ENCODE data around the gene DOC2A. TPM values are rescaled to one million over a fixed set of nuclear protein-coding genes. Genes with fewer than 3 reads are reported as not detected.

The DOC2A gene
- total RNA-seq, 1 donor from 2014 or later = not detected

DNA sequence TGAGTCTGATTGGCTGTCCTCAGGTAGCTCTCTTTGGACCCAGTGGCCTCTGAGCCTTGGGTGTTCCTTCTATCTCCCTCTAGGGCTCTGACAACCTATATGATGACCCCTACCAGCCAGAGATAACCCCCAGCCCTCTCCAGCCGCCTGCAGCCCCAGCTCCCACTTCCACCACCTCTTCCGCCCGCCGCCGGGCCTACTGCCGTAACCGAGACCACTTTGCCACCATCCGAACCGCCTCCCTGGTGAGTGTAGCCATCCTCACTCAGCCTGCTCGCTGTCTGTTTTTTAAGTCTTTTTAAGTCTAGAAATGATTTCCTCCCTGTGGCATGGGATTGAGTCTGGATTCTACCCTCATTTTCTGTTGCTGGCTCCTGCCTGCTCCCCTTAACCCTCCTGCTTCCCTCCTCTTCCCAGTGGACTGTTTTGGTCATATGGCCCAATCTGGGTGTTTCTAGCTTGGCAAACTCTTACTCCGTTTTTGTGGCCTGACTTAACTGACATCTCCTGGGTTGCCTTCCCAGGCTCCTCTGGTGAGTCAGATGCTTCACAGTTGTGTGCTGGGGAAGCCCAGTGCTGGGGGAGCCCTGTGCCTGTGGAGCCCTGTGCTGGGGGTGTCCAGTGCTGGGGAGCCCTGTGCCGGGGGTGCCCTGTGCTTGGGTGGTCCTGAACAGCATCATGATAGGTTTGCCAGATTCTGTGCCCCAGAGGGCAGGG, 27.2 kb downstream of the DOC2A start:
- TF ChIP-seq, protein P1, sequence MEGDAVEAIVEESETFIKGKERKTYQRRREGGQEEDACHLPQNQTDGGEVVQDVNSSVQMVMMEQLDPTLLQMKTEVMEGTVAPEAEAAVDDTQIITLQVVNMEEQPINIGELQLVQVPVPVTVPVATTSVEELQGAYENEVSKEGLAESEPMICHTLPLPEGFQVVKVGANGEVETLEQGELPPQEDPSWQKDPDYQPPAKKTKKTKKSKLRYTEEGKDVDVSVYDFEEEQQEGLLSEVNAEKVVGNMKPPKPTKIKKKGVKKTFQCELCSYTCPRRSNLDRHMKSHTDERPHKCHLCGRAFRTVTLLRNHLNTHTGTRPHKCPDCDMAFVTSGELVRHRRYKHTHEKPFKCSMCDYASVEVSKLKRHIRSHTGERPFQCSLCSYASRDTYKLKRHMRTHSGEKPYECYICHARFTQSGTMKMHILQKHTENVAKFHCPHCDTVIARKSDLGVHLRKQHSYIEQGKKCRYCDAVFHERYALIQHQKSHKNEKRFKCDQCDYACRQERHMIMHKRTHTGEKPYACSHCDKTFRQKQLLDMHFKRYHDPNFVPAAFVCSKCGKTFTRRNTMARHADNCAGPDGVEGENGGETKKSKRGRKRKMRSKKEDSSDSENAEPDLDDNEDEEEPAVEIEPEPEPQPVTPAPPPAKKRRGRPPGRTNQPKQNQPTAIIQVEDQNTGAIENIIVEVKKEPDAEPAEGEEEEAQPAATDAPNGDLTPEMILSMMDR (IDR thresholded peaks at IDR 0.05; ENCODE audit: insufficient read depth, low read length, severe bottlenecking) = no peak
- no peak for FAIRE-seq
- Histone ChIP-seq H3K4me3 (ENCODE audit: low read depth, low read length) (no peak overlapping the region), H3K27me3 (ENCODE audit: control insufficient read depth, insufficient read depth, low read length) (no peaks in the 10 kb centered on the region), H3K36me3 (ENCODE audit: control insufficient read depth, insufficient read depth, low read length) (peaks cover 54% of the 10 kb centered on the region)
- no peak for DNase-seq (ENCODE audit: low read depth)

DNA sequence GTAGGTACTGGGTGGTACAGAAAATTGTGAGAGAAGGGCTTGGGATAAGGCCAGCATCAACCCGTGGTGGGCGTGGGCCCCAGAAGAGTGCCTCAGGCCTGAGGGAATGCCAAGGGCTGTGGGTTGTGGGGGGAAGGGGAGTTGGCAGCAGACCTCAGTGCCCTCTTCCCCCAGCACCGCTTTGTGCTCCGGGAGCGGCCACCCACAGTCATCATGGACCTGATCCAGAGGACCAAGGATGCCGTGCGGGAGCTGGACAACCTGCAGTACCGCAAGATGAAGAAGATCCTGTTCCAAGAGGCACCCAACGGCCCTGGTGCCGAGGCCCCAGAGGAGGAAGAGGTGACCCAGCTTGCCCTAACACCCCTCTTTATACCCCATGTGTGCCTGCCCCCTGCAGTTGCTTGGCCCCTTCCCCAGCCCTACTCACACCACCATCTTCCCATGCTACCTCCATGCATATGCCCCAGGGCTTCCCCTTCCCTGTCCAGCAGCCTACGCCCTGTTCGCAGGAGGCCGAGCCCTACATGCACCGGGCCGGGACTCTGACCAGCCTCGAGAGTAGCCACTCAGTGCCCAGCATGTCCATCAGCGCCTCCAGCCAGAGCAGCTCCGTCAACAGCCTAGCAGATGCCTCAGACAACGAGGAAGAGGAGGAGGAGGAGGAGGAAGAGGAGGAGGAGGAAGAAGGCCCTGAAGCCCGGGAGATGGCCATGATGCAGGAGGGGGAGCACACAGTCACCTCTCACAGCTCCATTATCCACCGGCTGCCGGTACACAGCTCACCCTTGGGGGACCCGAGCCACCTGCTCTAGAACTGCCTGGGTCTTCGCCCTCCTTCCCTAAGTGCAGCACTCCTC, 28.0 kb downstream of the DOC2A start:
- Histone ChIP-seq H3K27me3 (ENCODE audit: control insufficient read depth, insufficient read depth, low read length) (no peaks in the 10 kb centered on the region), H3K36me3 (ENCODE audit: control insufficient read depth, insufficient read depth, low read length) (peaks cover 58% of the 10 kb centered on the region), H3K4me3 (ENCODE audit: low read depth, low read length) (no peak overlapping the region)
- TF ChIP-seq, protein P1 (IDR thresholded peaks at IDR 0.05; ENCODE audit: insufficient read depth, low read length, severe bottlenecking) = no peak
- FAIRE-seq (no peak), DNase-seq (ENCODE audit: low read depth) (no peak)

GRCh38 chr16:29978564-29979270, 32.1 kb downstream of the DOC2A start:
- DNase-seq (ENCODE audit: low read depth) (no peak), FAIRE-seq (no peak)
- Histone ChIP-seq H3K27me3 (ENCODE audit: control insufficient read depth, insufficient read depth, low read length) (no peaks in the 10 kb centered on the region), H3K36me3 (ENCODE audit: control insufficient read depth, insufficient read depth, low read length) (peaks cover 35% of the 10 kb centered on the region), H3K4me3 (ENCODE audit: low read depth, low read length) (no peak overlapping the region)
- TF ChIP-seq, protein P1 (IDR thresholded peaks at IDR 0.05; ENCODE audit: insufficient read depth, low read length, severe bottlenecking) = no peak

DNA sequence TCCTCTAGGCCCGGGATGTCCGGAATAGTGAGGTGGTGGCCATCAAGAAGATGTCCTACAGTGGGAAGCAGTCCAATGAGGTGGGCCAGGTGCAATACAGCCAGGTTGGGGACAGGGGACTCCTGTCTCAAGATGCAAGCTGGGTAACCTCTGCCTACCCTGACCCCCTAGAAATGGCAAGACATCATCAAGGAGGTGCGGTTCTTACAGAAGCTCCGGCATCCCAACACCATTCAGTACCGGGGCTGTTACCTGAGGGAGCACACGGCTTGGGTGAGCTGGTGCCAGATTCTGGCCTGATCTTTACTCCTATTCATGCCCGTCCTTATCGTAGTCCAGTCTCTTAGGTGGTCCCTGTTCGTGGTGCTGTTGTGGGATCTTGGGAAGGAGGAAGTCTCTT, 32.7 kb downstream of the DOC2A start:
- Histone ChIP-seq H3K4me3 (ENCODE audit: low read depth, low read length) (no peak overlapping the region), H3K36me3 (ENCODE audit: control insufficient read depth, insufficient read depth, low read length) (peaks cover 30% of the 10 kb centered on the region), H3K27me3 (ENCODE audit: control insufficient read depth, insufficient read depth, low read length) (no peaks in the 10 kb centered on the region)
- FAIRE-seq (no peak), DNase-seq (ENCODE audit: low read depth) (no peak)
- TF ChIP-seq, protein P1 (IDR thresholded peaks at IDR 0.05; ENCODE audit: insufficient read depth, low read length, severe bottlenecking) = no peak

DNA sequence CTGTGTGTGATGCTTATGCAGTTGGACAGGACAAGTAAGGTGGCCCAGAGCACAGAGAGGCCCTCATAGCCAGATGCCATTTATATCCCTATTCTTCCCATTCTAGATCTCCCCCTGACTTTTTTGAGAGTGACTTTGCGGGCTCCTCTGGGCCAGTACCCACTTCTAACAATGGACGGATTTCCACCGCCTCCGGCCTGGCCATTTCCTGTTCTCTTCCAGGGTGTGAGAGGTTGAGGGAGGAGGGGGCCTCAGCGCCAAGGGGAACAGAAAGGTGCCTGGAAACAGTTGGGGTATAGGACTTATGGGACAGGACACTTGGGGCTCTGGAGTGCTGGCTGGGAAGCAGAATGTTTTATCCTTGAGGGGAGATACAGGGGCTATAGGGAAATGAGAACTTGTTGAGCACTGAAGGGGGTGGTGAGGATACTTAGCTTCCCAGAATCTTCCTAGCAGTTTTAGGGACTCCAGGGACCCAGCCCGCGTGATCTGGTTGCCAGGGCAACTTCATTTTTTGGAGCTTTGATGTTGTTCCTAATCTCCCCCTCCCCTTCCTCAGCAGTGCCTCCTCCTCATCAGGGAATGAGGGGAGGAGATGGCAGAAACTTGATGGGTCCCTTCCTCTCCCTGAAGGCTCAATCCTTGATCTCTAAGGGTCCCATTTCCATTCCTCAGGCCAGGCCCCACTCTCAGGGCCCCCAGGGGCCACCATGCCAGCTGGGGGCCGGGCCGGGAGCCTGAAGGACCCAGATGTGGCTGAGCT, 33.6 kb downstream of the DOC2A start:
- FAIRE-seq = no peak
- H3K27me3 ChIP-seq (ENCODE audit: control insufficient read depth, insufficient read depth, low read length) = no peaks in the 10 kb centered on the region
- TF ChIP-seq, protein P1 (IDR thresholded peaks at IDR 0.05; ENCODE audit: insufficient read depth, low read length, severe bottlenecking) = no peak
- no peak for DNase-seq (ENCODE audit: low read depth)
- H3K36me3 ChIP-seq (ENCODE audit: control insufficient read depth, insufficient read depth, low read length) = peaks cover 25% of the 10 kb centered on the region
- no peak overlapping the region for H3K4me3 ChIP-seq (ENCODE audit: low read depth, low read length)
